ENCODE measurements around the gene TBXAS1. TPM values are rescaled to one million over a fixed set of nuclear protein-coding genes. Genes with fewer than 3 reads are reported as not detected.

The TBXAS1 gene
- total RNA-seq, 1 donor from 2014 or later, result 3.5 TPM

DNA sequence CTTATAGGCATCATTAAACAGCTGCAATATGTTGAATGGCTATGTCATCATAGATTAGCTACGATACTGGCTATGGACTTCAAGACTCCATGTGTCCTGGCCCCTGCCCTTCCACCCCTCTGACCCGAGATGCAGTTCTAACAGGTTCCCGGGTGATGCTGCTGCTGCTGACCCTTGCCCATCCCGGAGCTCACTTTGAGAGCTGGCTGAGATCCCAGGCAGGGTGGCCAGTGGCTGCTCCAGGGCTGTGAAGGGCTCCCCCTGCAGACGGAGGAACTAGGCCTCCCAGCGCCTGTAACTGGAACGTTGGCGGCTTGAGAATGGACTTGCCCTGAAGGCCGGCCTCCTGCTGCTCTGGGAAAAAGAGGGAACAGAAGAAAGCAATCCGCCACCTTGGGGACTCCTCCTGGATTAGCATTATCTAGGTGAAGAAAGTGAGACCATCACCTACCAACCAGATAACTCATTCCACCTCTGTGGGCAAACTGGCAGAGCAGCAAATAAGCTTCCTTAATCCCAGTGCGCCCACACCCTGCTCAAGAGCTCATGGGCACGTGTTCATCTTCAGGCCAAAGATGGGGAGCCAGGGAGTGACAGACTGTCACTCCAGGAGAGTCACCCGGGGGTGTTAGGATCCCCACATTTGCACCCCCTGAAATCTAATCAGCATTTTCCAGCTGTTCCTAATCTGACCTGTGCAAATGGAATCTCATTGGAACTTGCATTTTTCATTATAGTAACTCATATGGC, 176.9 kb downstream of the TBXAS1 start:
- no peak overlapping the region for H3K4me3 Mint-ChIP-seq
- no peaks in the 10 kb centered on the region for H3K9me3 Mint-ChIP-seq
- peaks cover 2% of the 10 kb centered on the region for H3K27me3 Mint-ChIP-seq
- H3K27ac Mint-ChIP-seq, result no peak overlapping the region
- intact Hi-C loops (cut with micrococcal nuclease), result no loop called here
- H3K36me3 Mint-ChIP-seq (ENCODE audit: low read depth), result no peaks in the 10 kb centered on the region
- no peak for DNase-seq
- H3K4me1 Mint-ChIP-seq, result peaks cover 4% of the 10 kb centered on the region

DNA sequence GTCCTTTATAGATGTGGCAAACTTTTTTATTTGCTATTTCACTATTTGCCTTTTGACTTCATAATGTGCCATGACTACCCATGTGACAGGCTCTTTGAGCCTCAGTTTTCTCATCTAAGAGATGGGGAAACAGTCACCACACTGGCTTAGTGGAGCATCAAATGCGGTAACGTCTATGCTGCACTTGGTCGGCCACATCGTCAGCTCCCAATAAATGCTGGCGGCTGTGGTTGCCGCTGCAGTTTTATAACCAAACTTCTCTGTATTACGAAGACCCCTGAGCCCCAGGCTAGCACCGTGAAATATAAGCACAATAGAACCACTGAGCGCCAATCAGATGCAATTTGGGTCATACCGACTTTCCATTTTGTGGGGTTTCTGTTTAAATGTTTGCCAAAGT, 177.5 kb downstream of the TBXAS1 start:
- Mint-ChIP-seq H3K27ac (no peak overlapping the region), H3K36me3 (ENCODE audit: low read depth) (no peaks in the 10 kb centered on the region), H3K4me1 (peaks cover 4% of the 10 kb centered on the region), H3K4me3 (no peak overlapping the region), H3K27me3 (peaks cover 2% of the 10 kb centered on the region), H3K9me3 (no peaks in the 10 kb centered on the region)
- no peak for DNase-seq
- intact Hi-C loops (cut with micrococcal nuclease), result no loop called here

DNA sequence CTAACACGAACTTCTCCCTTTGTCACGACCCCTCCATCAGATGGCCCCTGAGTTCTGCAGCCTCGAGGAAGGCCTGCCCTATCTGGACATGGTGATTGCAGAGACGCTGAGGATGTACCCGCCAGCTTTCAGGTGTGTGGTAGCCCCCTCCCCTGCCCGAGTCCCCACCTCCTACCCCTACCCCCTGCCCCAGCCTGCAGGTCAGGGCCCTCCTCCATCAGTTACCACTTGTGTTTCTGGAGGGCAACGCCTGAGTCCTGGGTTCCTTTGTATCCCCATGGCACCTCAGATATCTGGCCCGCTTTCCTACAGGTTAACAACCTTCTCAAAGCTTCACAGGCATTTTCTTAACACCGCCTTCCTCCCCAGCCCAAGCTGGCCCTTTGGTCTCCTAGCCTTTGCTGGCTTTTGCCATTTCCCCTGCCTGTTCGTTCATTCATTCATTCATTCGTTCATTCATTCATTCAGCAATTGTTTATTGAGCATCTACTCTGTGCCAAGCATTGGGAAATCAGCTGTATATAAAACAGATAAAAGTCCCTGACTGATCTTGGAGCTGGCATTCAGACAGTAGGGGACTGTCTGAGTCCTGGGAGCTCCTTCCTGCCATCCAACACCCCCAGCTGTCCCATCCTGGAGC, 178.1 kb downstream of the TBXAS1 start:
- intact Hi-C loops (cut with micrococcal nuclease), result no loop called here
- Mint-ChIP-seq H3K9me3 (no peaks in the 10 kb centered on the region), H3K36me3 (ENCODE audit: low read depth) (no peaks in the 10 kb centered on the region), H3K27ac (no peak overlapping the region), H3K4me1 (peaks cover 4% of the 10 kb centered on the region), H3K4me3 (no peak overlapping the region), H3K27me3 (peaks cover 2% of the 10 kb centered on the region)
- no peak for DNase-seq

DNA sequence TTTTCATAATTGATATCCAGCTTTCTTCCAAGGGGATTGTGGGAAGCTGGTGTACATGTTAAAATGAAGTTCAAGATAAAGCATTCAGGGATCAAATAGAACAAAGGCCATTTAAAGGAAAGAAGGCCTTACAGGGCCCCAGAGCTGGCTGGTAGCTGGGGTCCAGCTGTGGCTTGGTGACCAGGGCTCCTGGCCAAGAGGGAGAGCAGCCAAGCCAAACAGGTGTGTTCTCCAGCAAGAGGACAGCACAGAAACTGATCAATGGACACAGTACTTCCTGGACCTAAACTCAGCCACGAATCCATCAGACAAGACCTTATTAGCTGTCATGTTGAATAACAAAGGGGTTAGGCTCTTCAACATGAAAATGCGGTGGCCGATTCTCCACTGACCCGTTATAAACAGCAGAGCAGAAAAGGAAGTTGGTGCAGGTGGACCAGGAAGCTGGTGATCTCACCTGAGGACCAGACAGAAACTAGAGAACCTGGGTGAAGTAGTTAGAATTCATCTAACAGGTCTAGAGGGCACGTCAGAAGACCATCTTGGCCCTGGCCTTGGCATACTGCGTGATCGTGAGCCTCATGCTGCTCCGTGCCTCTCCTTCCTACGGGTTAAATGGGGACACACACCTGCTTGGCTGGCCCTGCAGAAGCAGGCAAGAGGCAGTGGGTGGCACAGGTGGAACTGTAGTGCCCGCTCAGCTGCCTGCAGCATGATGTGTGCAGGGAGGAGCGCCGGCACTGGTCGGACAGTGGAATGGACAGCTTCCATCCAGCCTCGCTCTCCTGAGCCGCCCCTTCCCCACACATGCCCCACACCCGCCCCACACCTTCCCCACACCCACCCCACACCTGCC, 179.9 kb downstream of the TBXAS1 start:
- no peak overlapping the region for H3K4me3 Mint-ChIP-seq
- H3K27ac Mint-ChIP-seq, result no peak overlapping the region
- intact Hi-C loops (cut with micrococcal nuclease), result no loop called here
- H3K9me3 Mint-ChIP-seq, result no peaks in the 10 kb centered on the region
- no peaks in the 10 kb centered on the region for H3K36me3 Mint-ChIP-seq (ENCODE audit: low read depth)
- no peak for DNase-seq
- no peaks in the 10 kb centered on the region for H3K4me1 Mint-ChIP-seq
- H3K27me3 Mint-ChIP-seq, result peaks cover 2% of the 10 kb centered on the region

DNA sequence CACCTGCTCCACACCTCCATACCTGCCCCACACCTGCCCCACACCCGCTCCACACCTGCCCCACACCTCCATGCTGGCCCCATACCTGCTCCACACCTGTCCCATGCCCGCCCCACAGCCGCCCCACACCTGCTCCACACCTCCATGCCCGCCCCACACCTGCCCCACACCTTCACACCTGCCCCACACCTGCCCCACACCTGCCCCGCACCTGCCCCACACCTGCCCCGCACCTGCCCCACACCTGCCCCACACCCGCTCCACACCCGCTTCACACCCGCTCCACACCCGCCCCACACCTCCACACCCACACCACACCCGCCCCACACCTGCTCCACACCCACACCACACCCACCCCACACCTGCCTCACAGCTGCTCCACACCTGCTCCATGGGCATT, 180.7 kb downstream of the TBXAS1 start:
- Mint-ChIP-seq H3K27me3 (peaks cover 2% of the 10 kb centered on the region), H3K36me3 (ENCODE audit: low read depth) (no peaks in the 10 kb centered on the region), H3K27ac (no peak overlapping the region), H3K4me3 (no peak overlapping the region), H3K9me3 (no peaks in the 10 kb centered on the region), H3K4me1 (no peaks in the 10 kb centered on the region)
- intact Hi-C loops (cut with micrococcal nuclease), result no loop called here
- DNase-seq, result no peak

DNA sequence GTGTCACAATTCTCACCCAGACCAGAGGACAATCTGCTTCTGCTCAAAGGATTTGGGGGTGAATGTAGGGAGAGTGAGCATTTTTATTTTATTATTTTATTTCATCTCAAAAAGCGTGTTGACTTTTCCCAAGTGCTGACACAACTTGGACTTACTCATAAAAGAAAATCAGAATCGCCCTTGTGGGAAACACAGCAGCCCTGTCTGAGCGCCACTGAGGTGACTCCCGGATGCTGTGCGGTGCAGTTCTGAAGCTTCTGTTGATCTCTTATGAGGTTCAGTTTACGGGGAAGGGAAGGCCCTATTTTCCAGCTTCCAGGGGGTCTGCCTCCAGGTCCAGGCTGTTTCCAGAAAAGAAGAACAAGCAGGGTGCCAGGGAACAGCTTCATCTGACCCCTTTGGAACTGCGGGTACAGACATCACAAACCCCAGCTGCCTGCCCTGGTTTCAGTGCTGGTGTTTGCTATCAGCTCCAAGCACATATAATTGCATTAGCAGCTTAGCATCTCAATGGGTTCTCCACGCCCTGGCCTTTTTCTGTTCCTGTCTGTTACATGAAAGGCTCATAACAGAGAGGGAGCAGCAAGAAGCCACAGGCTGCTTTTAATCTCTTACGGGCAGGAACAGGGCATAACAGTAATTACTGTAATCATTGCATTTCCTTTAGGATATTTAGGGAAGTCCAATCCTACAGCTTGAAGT, 181.3 kb downstream of the TBXAS1 start:
- H3K9me3 Mint-ChIP-seq, result no peaks in the 10 kb centered on the region
- no peaks in the 10 kb centered on the region for H3K36me3 Mint-ChIP-seq (ENCODE audit: low read depth)
- H3K4me3 Mint-ChIP-seq, result no peak overlapping the region
- H3K27me3 Mint-ChIP-seq, result peaks cover 2% of the 10 kb centered on the region
- H3K4me1 Mint-ChIP-seq, result no peaks in the 10 kb centered on the region
- intact Hi-C loops (cut with micrococcal nuclease), result no loop called here
- no peak for DNase-seq
- H3K27ac Mint-ChIP-seq, result no peak overlapping the region

DNA sequence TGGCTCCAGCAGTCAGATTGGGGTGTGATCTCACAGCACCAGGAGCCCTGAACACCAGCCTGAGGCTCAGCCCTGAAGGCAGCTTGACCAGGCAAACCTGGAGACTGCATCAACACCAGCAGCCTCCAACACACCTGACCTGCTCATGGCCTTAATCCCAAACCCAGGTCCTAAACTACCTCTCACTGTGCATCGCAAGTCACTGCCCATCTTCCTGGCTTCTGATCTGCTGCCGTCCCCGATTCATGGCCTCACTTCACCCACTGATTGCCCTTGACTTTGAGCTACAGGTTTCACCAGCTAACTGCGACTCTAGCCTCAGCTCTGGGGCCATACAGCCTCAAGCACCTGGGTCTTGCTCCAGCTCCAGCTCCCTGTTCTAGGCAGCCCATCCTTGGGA, 184.6 kb downstream of the TBXAS1 start:
- Mint-ChIP-seq H3K4me3 (no peak overlapping the region), H3K4me1 (no peaks in the 10 kb centered on the region), H3K36me3 (ENCODE audit: low read depth) (peaks cover 2% of the 10 kb centered on the region), H3K27me3 (no peaks in the 10 kb centered on the region), H3K9me3 (no peaks in the 10 kb centered on the region), H3K27ac (no peak overlapping the region)
- intact Hi-C loops (cut with micrococcal nuclease), result no loop called here
- no peak for DNase-seq

DNA sequence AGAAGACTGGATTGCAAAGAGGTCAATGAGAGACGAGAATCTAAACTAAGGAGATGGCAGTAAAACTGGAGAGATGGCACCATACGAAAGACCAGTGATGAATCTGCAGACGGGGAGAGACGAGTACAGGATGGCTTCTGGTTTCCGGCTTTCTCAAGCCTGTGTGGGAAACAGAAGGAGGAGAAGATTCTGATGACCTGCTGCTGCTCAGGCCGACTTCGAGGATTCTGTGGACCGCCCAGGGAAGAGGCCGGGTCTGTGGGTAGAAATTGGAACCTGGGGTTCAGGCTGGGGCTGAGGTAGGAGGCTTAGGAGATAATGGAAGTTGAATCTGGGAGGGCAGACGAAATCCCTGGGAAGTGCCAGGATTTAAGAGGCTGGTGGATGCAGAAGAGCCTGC, 185.1 kb downstream of the TBXAS1 start:
- no peak overlapping the region for H3K27ac Mint-ChIP-seq
- DNase-seq, result no peak
- no peaks in the 10 kb centered on the region for H3K4me1 Mint-ChIP-seq
- intact Hi-C loops (cut with micrococcal nuclease), result no loop called here
- no peaks in the 10 kb centered on the region for H3K9me3 Mint-ChIP-seq
- H3K36me3 Mint-ChIP-seq (ENCODE audit: low read depth), result peaks cover 2% of the 10 kb centered on the region
- no peaks in the 10 kb centered on the region for H3K27me3 Mint-ChIP-seq
- no peak overlapping the region for H3K4me3 Mint-ChIP-seq

DNA sequence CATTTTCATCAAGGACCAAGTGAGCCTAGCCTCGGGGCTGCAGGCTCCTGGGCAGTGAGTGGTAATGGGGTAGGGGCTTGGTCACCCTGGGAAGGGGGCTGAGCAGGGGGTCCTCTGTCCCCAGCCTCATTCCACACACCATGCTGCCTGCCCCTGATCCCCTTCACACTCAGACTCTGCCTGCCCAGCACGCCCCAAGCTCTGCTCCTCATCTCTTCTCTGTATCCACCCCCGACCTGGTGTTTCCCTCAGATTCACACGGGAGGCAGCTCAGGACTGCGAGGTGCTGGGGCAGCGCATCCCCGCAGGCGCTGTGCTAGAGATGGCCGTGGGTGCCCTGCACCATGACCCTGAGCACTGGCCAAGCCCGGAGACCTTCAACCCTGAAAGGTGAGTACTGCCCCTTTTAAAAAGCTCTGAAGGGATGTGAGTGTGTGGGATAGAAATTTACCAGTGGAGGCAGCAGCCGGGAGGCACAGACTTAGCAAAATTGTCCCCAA, 186.5 kb downstream of the TBXAS1 start:
- H3K4me3 Mint-ChIP-seq, result no peak overlapping the region

DNA sequence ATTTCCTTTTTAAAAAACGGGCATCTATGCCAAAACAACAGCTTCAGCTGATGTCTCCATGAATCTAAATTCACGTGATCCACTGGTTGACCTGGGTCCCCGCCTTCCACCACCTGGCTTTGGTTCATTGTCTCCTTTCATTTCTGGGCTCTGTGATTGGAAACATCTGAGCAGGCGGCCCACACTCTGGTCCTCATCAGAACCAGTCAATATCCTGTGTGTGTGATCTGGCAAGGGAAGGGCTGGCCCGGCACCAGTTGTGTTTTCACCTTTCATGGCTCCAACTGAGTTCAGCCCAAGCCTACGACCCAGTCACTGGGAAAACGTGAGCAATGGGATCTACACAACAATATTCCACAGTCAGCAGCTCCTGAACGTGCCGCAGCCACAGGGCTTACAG, 187.5 kb downstream of the TBXAS1 start:
- no peak for DNase-seq
- H3K4me3 Mint-ChIP-seq, result no peak overlapping the region
- no peaks in the 10 kb centered on the region for H3K27me3 Mint-ChIP-seq
- H3K4me1 Mint-ChIP-seq, result no peaks in the 10 kb centered on the region
- no peak overlapping the region for H3K27ac Mint-ChIP-seq
- intact Hi-C loops (cut with micrococcal nuclease), result no loop called here
- peaks cover 2% of the 10 kb centered on the region for H3K36me3 Mint-ChIP-seq (ENCODE audit: low read depth)
- no peaks in the 10 kb centered on the region for H3K9me3 Mint-ChIP-seq

More for the DNA sequence above, 186.5 kb downstream of the TBXAS1 start:
- no peak for DNase-seq
- peaks cover 2% of the 10 kb centered on the region for H3K36me3 Mint-ChIP-seq (ENCODE audit: low read depth)
- H3K27me3 Mint-ChIP-seq, result no peaks in the 10 kb centered on the region
- intact Hi-C loops (cut with micrococcal nuclease), result no loop called here
- no peak overlapping the region for H3K27ac Mint-ChIP-seq
- H3K4me1 Mint-ChIP-seq, result no peaks in the 10 kb centered on the region
- no peaks in the 10 kb centered on the region for H3K9me3 Mint-ChIP-seq

DNA sequence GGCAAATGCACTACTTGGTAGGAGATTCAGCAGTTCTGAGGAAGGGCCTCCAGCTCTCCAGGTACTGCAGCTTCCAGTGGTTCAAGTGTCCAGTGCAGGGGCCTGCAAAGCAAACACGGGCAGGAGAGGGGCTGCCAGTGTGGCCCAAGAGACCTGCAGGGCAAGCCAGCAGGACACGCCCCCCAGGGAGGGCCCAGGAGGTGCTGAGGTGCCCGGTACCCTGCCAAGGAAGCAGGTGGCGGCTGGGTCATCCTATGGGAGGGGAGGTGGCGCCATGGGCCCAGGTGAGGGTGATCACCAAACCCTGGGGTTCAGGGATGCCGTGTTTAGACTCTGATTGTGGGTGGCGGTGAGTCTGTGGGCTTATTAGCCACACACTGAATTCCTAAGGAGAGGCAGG, 188.0 kb downstream of the TBXAS1 start:
- intact Hi-C loops (cut with micrococcal nuclease), result no loop called here
- H3K9me3 Mint-ChIP-seq, result no peaks in the 10 kb centered on the region

DNA sequence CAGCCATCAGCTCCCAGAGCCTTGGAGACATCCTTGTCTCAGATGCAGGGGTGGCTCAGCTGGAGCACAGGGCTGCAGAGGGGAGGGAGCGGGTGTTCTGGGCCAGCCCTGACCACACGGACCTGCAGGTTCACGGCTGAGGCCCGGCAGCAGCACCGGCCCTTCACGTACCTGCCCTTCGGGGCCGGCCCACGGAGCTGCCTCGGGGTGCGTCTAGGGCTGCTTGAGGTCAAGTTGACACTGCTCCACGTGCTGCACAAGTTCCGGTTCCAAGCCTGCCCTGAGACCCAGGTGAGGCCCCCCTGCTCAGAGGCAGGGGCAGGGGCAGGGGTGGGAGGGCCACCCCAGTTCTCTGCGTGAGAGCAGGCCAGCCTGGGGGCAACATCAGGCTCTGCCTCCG, 188.5 kb downstream of the TBXAS1 start:
- Mint-ChIP-seq H3K36me3 (ENCODE audit: low read depth) (peaks cover 9% of the 10 kb centered on the region), H3K4me3 (no peak overlapping the region), H3K9me3 (no peaks in the 10 kb centered on the region), H3K4me1 (no peaks in the 10 kb centered on the region), H3K27ac (no peak overlapping the region), H3K27me3 (no peaks in the 10 kb centered on the region)
- intact Hi-C loops (cut with micrococcal nuclease), result no loop called here
- DNase-seq, result no peak

More for the DNA sequence above, 188.0 kb downstream of the TBXAS1 start:
- Mint-ChIP-seq H3K36me3 (ENCODE audit: low read depth) (peaks cover 5% of the 10 kb centered on the region), H3K4me3 (no peak overlapping the region), H3K27ac (no peak overlapping the region), H3K27me3 (no peaks in the 10 kb centered on the region), H3K4me1 (no peaks in the 10 kb centered on the region)
- no peak for DNase-seq

DNA sequence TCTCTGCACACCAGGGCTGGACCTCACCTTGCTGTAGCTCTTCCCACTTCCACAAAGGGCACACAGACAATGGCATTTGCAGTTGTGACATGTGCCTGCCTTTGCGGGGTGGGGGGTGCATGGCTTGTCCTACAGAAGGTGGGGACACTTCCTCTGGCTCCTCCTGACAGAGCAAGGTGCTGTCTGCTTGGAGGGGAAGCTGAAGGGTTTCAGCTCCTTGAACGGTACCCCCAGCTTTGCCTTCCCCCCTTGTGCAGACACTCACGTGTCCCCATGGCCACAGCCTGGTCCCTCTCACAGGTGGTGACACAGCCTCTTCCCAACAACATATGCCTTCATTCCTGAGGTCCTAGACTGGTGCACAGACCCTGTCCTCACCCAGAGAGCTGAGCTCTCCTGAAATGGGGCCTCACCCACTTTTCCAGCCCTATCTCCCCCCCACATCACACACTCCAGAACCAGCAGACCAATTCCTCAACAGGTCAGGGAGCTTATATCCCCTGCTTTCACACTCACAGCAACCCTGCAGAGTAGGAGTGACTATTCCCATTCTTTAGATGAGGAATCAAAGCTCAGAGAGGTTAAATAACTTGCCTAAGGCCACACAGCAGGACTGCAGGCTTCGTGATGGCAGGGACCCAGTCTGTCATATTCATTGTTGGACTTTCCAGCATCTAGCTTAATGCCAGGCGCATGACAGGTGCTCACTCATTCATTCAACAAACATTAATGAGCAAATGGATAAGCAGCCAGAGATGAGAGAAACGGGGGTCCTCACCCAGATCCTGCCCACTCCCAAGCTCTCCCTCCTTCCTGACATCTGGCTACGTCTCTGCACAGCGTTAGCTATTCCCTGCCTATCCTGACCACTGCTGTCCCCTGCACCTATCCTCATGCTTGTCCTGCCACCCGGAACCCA, 189.3 kb downstream of the TBXAS1 start:
- Mint-ChIP-seq H3K4me3 (no peak overlapping the region), H3K9me3 (no peaks in the 10 kb centered on the region), H3K27ac (peak overlapping the region; percentile 2), H3K4me1 (no peaks in the 10 kb centered on the region), H3K27me3 (no peaks in the 10 kb centered on the region), H3K36me3 (ENCODE audit: low read depth) (peaks cover 15% of the 10 kb centered on the region)
- intact Hi-C loops (cut with micrococcal nuclease), result no loop called here
- no peak for DNase-seq

Data from activated CD4-positive, alpha-beta T cell treated with anti-CD3 and anti-CD28 coated beads, Interleukin-2, amount 10 ng/mL, durations not matched to agents 24 days and 14 days (primary cell).